Fibroblast of the aortic adventitia (primary cell): ENCODE measurements around the gene ATP8A1. TPM values are rescaled to one million over a fixed set of nuclear protein-coding genes. Genes with fewer than 3 reads are reported as not detected.

ENCODE experiments used
- DNase-seq: peaks from one replicate; pipeline ENCODE4 v3.0.0-alpha.2; 2010; ENCODE audit warnings: low read depth
- H3K4me3 ChIP-seq: 2 replicates; pipeline ENCODE4 v1.5.1; 2011; ENCODE audit warnings: low read depth, mild to moderate bottlenecking, control low read depth, low read length, moderate library complexity
- CTCF ChIP-seq: IDR thresholded peaks from 2 replicates; pipeline ENCODE4 v1.5.1; 2011; ENCODE audit warnings: mild to moderate bottlenecking, low read length, control low read depth, inconsistent platforms; ENCODE audit not compliant: insufficient read depth
- total RNA-seq: library from RNA; depleted of rRNA; stranded (reverse); fragments of >200 nt; gene quantifications from 2 replicates; pipeline ENCODE4 v1.2.3, GENCODE V29; 2012; ENCODE audit warnings: low replicate concordance

The ATP8A1 gene
- total RNA-seq, 1 donor, result 7.5 TPM

GRCh38 chr4:42637104-42637503 lies 19.8 kb downstream of the ATP8A1 start:
- TF ChIP-seq CTCF, result no peak
- DNase-seq, result no peak
- no peak overlapping the region for H3K4me3 ChIP-seq

GRCh38 chr4:42636645-42636949 lies 20.3 kb downstream of the ATP8A1 start:
- DNase-seq, result no peak
- TF ChIP-seq CTCF, result no peak
- no peak overlapping the region for H3K4me3 ChIP-seq

- no peak for DNase-seq
- no peak overlapping the region for H3K4me3 ChIP-seq
- no peak for TF ChIP-seq CTCF
Observed at GRCh38 chr4:42633605-42634388, 23.1 kb downstream of the ATP8A1 start.

GRCh38 chr4:42632653-42633382 lies 24.1 kb downstream of the ATP8A1 start:
- no peak for DNase-seq
- no peak for TF ChIP-seq CTCF
- no peak overlapping the region for H3K4me3 ChIP-seq

- no peak for DNase-seq
- no peak overlapping the region for H3K4me3 ChIP-seq
Observed at GRCh38 chr4:42630908-42631307, 26.0 kb downstream of the ATP8A1 start.

GRCh38 chr4:42628740-42629139 lies 28.2 kb downstream of the ATP8A1 start:
- TF ChIP-seq CTCF, result no peak
- H3K4me3 ChIP-seq, result no peak overlapping the region
- no peak for DNase-seq

More at GRCh38 chr4:42630908-42631307, 26.0 kb downstream of the ATP8A1 start:
- TF ChIP-seq CTCF, result no peak
